ENCODE results near the gene TRMT1L.
"Not testable (repeated sequence)": the region's sequence is repeated elsewhere in the genome, so short reads cannot be mapped to it uniquely, and the experiment has no call there.

Gene TRMT1L

DNA sequence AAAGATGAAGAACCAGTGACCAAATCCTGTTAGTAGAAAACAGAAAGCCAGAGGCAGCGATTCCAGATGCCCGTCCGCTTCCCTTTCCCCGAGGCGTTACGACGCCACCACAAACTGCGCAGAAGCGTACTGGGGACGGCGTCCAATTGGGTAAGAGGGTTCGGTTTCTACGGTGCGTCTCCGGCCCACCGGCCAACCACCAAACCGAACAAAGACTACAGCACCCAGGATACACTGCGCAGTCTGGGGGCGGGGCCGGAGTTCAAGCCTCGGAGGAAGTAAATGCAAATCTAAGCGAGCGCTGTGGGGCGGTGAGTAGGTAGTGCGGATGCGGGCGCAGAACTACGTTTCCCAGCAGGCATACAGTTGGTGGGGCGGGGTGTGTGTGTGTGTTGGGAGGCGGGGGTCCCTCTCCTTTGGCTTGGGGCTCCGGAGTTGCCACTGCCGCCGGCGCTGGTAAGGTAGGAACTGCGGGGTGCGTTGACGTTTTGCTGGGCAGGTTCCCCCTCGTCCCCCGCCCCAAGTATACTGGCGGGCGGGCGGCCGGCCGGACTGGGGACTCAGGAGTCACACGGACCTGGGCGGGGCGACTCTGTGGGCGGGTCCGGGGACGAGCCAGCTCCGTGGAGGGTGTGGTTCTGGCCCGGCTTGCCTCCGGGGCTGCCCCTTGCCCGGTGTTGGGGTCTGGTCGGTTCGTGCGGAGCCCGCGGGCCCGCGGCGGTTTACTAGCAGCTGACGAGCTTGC, at the start of gene TRMT1L, which contains the start of gene SWT1:
TSS of gene TRMT1L (minus strand) at position 100 of the 745 bp plus-strand sequence. CDS start 241 bp downstream, outside the sequence.
TSS of gene SWT1 (plus strand) at position 314 of the 745 bp plus-strand sequence. CDS start 3,675 bp downstream, outside the sequence.
- DNase-seq (ENCODE audit: low read depth in 2 of 2): peak; percentile 95 to 99

GRCh38 chr1:185200889-185201288, 44.1 kb upstream of the TRMT1L start:
- DNase-seq (ENCODE audit: low read depth in 2 of 2): no peak

DNA sequence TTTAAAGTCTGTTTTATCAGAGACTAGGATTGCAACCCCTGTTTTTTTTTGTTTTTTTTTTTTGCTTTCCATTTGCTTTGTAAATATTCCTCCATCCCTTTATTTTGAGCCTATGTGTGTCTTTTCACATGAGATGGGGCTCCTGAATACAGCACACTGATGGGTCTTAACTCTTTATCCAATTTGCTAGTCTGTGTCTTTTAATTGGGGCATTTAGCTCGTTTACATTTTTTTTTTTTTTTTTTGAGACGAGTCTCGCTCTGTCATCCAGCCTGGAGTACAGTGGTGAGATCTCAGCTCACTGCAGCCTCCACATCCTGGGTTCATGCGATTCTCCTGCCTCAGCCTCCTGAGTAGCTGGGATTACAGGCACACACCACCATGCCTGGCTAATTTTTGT, 42.0 kb upstream of the TRMT1L start:
- not testable (repeated sequence) for DNase-seq (ENCODE audit: low read depth in 2 of 2)

- no peak for DNase-seq (ENCODE audit: low read depth in 2 of 2)
Measured at GRCh38 chr1:185193756-185194155, 37.0 kb upstream of the TRMT1L start.

DNA sequence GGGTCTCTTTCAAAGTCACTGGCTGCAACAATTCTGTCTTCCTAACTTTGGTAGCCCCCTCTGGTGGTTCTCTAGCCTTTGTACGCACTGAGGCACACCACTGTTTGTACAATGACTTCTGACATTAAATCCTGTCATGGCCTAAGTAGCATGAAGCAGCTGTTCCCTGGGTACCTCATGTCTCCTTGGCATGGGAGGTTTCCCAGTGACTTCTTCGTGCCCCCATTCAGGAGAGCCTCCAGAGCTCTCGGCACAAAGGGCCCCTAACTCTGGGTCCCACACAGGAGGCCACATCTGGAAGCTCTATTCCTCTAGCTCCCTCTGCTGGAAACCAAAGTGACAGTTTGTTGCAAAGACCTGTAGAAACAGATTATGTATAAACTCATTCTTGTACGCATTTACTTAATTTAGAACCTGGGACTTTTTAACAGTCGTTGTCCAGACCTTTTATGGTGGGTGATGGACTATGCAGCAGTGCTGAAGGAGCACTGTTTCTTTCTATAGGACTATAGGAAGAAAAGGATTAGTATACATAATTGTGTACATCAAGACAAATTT, 13.6 kb upstream of the TRMT1L start:
- DNase-seq (ENCODE audit: low read depth in 2 of 2): peak in 1 of 2 donors; percentile 5

GRCh38 chr1:185166106-185166505, 9.4 kb upstream of the TRMT1L start:
- DNase-seq (ENCODE audit: low read depth in 2 of 2): no peak

DNA sequence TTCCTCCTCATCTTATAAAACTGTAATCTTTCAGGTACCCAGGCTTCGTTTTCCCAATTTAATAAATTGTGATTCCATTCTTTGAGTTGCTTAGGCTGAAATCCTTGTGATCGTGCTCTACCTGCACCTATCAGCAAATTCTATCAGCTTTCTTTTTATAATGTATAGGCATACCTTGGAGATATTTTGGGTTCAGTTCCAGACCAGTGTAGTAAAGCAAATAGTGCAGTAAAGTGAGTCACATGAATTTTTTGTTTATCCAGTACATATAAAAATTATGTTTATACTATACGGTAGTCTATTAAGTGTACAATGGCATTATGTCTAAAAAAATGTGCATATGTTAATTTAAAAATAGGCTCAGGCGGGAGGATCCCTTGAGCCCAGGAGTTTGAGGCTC, 5.7 kb upstream of the TRMT1L start:
- DNase-seq (ENCODE audit: low read depth in 2 of 2): no peak

GRCh38 chr1:185159966-185160365, 3.2 kb upstream of the TRMT1L start:
- no peak for DNase-seq (ENCODE audit: low read depth in 2 of 2)

- no peak for DNase-seq (ENCODE audit: low read depth in 2 of 2)
Measured at GRCh38 chr1:185158800-185159199, 2.0 kb upstream of the TRMT1L start.

GRCh38 chr1:185157599-185158412, 1.1 kb upstream of the TRMT1L start:
- no peak for DNase-seq (ENCODE audit: low read depth in 2 of 2)

DNA sequence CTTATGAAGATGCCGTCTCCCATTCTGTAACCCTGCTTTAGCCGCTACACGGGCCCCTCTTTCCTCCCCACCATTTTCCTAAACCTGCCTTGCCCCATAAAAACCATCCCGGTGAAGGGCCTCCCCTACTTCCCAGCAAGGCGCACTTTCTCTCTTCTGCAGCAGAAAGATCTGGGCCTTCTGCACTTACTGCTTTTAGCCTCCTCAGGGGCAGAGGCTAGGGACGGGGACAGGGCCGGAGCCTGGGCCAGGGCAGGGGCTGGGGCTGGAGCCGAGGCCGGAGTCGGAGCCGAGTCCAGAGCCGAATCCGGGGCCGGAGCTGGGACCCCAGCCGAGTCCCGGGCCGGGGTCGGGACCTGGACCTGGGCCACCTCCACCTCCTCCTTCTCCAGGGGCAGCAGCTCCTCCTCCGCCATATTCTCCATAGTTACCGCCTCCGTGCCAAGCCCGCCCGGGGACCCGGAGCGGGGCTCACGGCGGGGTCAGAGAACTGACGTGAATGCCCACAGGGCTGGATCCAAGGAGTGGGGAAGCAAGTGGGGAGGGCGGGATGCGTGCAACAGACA, 382 bp downstream of the TRMT1L start:
- DNase-seq (ENCODE audit: low read depth in 2 of 2): peak in 1 of 2 donors; percentile 13

GRCh38 chr1:185155600-185156287, 1.0 kb downstream of the TRMT1L start:
- DNase-seq (ENCODE audit: low read depth in 2 of 2): no peak

DNA sequence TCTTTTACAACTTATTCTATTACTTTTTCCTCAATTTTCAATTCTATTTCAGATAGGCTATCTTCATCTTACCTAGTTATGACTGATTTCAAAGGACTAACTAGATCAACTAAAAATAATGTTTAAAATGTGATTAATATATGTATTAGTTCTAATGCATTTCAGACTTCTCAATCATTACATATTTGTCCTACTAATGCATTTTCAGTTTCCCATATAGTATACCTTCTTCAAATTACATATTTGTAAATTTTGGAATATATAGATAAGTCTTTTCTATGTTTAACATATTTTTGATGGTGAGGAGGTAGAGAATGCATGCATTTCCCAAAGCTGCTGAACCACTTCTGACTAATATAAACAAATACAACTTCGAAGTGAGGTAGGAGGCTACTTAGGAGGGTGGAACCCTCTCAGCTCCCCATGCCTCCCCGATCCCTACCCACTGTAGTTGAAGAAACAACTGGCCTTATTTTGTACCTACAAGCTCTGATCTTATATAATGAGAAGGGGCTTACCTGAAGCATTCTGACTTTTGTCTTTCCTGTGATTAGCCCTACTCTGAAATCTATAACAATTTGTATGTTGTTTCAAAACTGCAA, 1.7 kb downstream of the TRMT1L start:
- no peak for DNase-seq (ENCODE audit: low read depth in 2 of 2)

DNA sequence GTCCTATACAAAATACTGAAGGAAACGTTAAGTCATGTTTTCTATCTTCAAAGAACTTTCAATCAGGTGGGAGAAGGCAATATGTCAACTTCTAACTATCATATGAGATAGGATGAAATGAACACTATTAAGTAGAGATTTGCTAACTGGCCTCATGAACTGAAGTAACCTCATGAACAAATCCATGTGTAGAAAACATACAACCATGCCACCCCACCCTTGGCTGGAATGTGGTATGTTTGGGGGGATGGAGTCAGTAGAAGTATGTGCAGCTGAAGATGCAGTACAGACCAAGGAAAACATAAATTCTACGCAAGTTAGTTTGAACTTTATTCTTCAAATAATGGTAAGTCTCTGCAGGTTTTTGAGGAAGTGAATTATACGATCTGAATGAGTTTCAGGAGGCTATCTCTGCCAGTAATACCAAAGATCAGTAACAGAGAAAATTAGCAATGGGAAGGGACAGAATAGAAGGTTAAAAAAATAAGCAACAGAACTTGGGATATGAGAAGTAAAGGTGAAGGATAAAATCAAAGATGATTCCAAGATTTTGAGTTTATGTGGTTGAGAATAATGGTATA, 4.5 kb downstream of the TRMT1L start:
- DNase-seq (ENCODE audit: low read depth in 2 of 2): no peak

DNA sequence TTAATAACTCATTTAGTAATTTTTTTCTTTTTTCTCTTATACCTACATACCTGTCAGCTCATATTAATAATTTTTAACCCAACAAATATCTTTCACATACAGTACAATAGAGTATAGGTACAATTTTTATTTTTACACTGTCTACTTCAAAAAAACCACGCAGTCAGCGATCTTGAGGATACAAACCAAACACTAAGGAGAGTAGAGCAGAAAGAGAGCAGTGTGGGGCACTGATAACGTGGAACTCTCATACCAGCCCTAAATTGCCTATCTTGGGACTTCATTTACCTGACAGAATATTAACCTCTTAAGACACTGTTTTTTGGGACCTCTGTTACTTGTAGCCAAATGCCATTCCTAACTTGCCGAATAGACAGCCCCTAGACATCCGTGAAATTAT, 5.5 kb downstream of the TRMT1L start:
- no peak for DNase-seq (ENCODE audit: low read depth in 2 of 2)

- DNase-seq (ENCODE audit: low read depth in 2 of 2): no peak
Measured at GRCh38 chr1:185144233-185144632, 12.5 kb downstream of the TRMT1L start.

DNA sequence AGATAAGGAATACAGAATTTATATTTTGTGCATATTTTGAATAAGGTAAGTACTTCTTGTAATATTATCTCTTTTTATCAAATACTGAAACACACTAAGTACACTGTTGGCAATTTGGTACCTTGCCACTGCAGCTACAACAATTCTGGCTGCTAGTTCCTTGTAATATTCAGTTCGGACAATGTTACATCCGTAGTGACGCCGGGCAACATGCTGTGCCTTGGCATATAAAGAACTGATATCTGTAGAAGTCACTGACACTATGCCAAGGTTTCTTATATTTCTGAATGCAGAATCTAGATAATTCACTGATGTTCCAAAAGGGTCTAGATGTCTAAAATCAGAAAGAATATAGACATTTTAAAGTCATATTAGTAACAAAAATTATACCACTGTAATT, 17.5 kb downstream of the TRMT1L start:
- DNase-seq (ENCODE audit: low read depth in 2 of 2): no peak

DNA sequence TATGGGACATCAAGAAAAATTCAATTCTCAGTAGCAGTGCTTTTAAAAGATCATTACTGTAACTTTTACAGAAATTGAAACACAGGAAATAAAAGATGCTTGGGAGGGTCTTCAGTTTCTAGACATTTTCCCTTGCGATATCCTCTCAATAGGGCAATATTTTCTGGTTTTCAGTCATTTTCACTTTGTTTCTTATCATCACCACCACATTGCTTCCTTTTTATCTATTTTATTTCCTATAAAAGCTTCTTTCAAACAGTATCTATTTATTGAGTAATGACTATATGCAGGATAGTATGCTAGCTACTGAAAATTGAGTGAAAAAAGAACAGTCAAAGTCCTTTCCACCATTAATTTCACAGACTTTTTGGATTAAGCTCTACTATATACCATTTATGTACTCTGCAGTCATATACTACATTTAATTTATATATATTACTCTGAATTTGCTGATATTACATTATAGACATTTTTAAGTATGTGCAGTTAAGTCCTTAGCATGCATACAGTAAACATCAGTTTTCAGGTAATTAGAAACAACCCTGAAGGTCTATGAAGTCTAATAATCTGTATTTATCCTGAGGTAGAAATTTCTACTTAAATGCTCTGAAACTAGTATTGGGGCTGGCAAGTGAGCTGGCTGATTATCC, 18.7 kb downstream of the TRMT1L start:
- no peak for DNase-seq (ENCODE audit: low read depth in 2 of 2)

- no peak for DNase-seq (ENCODE audit: low read depth in 2 of 2)
Measured at GRCh38 chr1:185132534-185132933, 24.2 kb downstream of the TRMT1L start.

DNA sequence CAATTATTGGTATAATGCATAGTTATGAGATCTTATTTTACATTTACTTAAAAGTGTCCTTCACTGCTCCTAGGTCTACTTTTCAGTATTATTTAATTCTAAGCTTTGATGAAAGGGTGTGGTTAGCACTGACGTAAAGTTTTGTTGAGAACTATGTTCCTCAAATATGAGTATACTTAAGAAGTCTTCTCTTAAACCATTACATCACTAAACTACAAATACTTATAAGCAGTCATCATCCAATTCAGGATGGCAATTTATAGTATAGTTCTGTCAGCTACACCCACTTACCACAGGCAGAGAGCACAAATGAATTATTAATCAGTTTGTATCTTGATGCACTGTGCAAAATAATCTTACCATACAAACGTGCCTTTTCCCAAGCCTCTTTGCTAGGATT, 27.0 kb downstream of the TRMT1L start:
- no peak for DNase-seq (ENCODE audit: low read depth in 2 of 2)

Measured in stimulated activated CD8-positive, alpha-beta memory T cell treated with anti-CD3 and anti-CD28 coated beads, Interleukin-2, amount 100 ng/mL, for 48 hours (primary cell).